HG03457 (cell line): ENCODE results near the gene GBX1.

Experiments used
- ATAC-seq: cut with Tn5 transposase; IDR thresholded peaks from one replicate; pipeline ENCODE4 v1.9.1; 2021; ENCODE audit warnings: moderate number of reproducible peaks; ENCODE audit not compliant: unreplicated experiment

The GBX1 gene

DNA sequence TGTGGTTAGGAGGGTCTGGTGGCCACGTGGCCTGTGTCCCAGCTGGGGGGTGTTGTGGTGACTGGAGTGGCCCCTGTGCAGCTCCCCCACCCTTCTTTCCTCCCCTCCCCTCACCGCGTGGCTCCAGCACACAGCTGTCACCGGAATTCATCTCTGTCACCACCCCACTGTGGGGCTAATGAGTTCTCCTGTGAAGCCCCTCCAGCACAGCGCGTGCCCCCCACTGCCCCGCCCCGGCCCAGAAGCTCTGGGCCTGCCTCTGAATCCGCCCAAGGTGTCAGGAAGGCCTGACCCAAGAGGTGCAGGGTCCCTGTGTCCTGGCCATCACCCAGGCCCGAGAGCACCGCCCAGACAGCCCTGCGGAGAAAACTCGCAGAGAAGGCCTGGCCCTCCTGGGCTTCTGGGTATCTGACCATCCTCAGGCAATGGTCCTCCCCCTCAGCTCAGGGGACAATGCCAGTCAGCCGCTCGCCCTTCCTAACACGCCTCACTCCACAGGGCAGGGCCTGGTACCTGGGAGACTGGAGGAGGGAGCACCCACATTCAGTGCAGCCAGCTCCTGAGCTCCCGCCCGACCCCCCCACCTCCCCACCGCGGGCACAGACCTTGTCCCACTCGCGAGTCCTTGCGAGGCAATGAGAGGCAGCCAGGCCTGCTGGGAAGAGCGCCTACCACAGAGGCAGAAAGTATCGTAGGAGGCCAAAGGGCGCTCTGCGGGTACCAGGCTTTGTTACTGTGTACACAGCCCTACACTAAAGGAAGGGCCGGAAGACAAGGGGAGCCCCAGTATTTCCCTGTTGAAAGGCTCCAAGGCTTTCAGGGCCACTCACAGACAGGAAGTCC, 38.2 kb downstream of the GBX1 start:
- ATAC-seq = no peak

DNA sequence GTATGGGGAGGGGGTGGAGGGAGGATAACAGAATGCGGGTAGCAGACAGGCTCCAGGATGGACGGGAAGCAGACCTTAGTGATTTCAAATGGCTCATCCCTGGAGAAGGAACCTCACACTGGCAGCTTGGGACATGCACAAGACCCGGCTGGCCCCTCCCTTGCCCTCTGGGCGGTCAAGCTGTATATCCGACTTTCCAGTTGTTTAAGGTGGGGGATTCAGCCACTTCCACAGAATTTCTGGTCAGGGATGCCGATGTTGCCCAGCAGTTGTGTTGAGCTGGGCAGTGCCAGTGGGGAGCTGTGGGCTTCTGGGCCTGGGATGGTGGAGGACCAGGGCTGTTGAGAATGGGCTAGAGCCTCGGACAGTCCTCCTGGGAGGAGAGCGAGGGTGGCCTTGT, 38.8 kb downstream of the GBX1 start:
- ATAC-seq = no peak

DNA sequence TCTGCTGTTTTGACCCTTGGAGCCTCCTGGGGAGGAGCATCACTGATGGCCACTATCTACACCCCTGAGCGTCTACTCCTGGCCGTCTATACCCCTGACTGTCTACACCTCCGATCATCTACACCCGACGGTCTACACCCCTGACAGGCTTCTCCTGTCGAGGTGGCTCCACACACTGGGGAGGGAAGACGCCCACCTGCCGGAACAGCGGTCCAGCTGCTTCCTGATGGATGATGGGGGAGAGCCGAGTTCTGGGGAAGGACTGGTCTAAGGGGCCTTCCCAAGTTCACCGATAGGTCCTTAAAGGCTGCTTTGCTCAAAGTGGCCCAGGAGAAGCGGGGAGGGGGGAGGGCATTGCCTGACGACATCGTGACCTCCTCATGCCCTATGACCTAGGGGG, 39.4 kb downstream of the GBX1 start:
- no peak for ATAC-seq

DNA sequence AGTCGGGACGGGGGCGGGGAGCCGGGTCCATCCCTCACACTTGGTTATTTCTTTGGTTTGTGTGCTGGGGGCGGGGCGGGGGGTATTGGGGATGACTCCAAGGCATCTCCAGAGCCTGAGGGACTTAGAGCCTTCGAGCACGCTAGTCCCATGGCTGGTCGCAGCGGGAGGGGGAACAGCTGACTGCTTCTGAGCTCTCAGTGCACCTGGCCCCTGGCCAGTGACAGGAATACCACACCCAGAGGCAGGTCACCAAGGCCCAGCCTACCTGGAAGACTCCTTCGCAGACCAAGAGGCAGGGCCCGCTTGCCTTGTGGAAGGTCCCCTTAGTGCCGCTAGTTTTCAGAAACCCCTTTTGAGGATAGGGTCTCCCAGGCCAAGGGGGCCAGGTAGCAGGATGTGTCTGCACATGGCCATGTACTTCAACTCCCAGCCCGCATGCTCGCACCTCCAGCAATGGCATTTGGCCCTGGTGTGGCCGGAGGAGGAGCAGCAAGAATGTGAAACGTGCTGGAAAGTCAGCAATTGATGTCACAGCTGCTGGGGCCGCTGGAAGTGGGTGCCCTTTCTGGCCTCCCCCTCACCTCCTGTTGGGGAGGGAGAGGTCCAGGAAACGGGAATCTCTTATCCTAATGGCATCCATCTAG, 40.9 kb downstream of the GBX1 start:
- ATAC-seq = no peak

DNA sequence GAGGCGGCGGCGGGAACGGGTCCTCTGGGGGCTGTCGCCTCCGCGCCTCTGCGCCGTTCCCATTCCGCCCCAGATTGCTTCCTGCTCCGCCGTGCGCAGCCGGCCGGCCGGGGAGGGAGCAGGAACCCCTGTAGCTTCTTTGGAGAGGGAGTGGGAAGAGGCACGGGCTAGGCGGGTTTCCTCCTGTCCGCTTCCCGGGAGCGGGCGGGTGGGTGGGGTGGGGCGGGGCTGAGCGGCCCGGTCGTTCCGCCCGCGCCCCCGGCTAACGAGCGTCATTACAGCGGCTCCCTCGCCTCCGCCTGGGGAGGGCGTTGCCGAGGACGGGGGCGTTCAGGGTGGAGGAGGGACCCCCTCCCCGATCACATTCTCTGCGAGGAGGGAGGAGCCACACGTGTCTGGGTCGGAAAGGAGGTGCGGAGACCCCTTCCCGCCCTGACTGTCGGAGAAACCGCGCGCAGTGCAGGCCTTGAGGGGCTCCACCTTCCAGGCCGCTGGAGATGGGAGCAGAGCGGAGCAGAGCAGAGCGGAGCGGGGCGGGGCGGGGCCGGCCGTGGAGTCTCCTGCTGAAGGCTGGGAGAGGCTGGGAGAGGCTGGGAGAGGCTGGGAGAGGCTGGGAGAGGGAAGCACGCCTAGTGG, 41.5 kb downstream of the GBX1 start:
- no peak for ATAC-seq

DNA sequence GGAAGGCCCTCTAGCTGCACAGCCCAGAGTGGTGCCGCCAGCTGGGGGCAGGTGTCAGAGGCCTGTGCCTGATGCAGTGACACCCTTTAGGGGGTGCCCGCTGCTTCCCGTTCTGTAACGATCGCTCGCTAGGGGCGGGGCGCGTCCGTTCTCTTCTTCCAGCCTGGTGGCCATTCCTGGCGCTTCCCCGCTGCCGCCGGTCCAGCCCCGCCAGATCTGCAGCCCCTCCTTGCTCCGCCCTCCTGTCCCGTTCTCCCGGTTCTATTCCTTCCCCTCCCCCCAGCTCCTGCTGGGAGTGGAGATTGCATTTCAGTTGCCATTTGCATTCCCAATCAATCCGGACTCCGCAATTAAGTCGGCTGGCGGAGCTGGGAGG, 42.0 kb downstream of the GBX1 start:
- no peak for ATAC-seq

DNA sequence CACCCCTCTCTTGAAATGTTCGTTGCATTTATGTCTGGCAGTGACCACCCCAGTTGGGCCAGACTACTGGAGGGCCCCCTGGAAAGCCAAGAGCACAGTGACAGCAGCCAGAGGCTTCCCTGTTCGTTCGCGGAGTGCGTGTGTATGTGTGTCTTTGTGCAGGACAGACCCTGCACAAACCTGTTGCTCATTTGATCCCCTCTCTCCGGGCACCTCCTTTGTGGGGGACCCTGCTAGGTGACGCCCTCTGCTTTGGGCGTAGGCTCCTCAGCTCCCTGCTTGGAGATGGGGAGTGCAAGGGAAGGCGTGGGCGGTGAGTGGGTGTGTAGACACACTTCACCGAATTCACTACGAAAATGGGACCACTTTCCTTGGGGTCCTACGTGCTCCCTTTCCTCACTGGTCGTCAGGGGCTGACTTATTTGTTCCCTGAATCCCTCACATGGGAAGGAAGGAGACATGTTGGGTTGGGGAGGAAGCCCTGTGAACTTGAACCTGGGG, 42.5 kb downstream of the GBX1 start:
- no peak for ATAC-seq

DNA sequence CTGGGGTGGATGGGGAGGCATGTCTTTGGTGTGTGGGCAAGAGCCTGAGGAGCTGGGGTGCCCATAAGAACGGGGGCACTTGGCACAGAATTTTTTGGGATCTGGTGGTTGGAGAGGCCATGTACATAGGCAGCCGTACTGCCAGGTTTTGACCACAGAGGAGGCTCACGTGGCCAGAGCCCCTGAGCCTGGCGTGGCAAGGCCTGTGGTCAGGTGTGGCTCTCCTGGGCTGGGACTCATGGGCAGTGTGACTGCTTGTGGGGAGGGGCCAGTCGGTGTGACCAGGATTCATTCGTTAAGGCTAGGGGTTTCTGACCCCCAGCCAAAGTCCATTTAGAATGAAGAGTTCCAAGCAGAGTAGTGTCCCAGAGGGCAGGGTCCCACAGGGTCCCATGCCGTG, 43.0 kb downstream of the GBX1 start:
- ATAC-seq = no peak

DNA sequence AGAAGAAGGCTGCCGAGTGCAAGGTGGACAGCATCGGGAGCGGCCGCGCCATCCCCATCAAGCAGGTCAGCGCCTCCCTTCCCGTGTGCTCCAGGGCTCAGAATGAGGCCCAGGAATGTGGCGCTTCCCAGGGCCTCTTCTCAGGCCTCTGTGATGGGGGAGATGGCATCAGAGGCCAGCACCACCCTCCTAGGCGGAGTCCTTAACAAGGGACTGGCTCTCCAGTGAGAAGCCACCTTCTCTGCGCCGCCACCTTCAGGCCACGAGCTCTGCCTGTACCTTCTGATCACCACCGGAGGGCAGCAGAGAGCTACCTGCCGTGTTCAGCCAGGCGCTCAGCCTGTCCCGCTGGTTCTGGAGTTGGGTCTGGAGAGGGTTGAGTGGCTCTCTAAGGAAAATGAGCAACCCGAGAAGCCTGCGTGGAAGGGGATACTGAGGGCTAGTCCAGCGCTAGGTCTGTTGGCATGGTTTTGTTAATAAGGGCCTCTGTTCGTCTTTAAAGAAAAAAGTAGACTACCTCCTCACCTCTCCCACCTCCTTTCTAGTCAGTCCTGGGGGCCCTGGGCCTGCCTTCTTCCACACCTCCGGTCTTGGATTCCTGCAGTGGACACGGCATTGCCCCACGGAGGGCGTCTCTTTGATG, 43.6 kb downstream of the GBX1 start:
- peak; percentile 75 for ATAC-seq

DNA sequence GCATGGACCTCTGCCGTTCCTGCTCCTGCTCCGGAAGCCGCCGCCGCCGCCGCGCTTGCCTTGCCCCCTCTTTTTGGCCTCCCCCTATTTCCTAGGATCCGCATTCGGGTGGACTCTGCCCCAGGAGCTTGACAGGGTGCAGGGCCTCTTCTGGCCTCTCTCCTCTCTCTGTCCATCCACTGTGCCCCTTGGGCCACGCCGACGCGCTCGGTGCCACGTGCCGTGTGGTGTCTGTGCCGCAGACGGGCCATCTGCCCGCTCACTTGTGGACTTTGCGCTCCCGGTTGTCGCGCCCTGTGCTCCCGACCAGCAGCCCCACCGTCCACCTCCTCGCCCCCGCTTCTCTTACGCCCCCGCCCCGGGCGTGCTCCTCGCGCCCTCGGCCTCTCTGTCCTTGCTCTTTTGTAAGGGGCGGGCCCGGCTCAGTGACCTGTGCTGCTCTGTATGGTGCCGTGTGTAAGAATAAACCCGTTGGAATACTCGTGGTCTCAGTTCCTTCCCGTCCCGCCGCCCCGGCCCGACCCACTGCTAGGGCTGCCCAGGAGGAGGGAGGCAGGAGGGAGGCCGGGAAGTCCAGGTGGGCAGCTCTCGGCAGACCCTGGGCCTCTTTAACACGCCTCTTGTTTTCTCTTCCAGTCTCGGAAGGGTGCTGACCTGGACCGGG, 44.2 kb downstream of the GBX1 start:
- ATAC-seq = no peak

DNA sequence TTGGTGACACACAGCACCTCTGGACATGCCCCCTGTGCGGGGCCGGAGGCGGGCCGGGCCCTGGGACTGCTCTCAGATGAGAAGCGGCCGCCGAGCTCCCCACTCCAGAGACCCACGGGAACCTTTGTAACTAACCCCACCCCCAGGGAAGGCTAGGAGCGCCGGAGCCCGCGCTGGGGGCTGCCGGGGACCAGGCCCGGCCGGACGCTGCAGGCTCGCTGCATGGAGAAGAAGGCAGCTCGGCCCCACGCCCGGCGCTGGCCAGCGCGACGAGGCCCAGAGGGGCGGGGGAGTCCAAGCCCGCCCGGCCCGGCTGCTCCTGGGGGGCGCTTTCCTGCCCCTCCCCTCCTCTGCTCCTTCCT, 44.7 kb downstream of the GBX1 start:
- no peak for ATAC-seq

DNA sequence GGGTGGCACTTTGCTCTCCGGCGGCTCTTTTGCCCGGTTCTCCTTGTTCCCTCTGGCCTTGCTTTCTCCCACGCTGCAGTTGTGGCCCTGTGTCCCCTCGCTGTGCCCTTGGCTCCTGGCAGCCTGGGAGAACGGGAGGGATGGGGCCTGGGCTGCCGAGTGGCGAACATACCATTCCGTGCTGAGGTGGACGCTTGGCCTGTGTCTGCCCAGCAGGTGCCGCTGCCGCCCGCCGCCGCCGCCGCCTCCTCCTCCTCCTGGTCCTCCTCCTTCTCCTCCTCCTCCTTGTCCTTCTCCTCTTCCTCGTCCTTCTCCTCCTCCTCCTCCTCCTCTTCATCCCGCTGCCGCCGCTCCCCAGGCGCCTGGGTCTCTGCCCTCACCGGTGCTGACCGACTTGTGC, 45.2 kb downstream of the GBX1 start:
- ATAC-seq = no peak

DNA sequence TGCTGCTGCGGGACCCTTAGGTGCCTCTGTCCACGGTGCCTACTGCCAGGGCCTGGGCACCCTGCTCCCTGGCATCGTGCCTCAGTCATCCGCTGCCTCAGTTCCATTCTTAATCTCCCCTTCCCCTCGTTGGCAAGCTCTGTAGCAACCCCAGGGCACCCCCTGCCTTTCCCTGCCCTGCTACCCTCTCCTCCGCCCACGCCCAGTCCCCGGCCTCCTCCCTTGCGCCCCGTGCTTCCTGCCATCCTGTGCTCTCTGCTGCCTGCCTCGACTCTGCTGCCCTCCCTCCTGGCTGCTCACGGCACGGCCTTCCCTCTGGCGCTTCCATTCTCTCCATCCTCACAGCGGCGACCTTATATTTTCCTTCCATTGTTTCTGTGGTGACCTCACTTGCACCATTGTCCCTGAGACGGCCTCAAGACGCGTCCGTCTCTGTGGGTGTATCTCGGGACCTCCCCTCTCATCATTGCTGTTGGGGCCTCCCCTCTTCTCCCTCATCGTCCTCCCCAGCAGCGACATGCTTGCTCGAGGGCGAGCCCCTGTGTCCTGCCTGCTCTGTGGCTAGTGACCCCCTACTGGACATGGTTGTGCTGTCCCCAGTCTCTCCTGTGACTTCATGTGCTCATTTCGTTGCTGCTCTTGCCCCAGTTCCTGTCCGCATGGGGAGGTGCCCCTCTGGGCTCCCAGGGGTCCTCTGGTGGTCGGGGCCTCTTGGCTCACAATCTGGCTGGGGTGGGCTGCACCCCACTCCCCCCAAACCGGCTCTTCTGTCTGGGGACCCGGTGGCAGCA, 45.9 kb downstream of the GBX1 start:
- no peak for ATAC-seq

DNA sequence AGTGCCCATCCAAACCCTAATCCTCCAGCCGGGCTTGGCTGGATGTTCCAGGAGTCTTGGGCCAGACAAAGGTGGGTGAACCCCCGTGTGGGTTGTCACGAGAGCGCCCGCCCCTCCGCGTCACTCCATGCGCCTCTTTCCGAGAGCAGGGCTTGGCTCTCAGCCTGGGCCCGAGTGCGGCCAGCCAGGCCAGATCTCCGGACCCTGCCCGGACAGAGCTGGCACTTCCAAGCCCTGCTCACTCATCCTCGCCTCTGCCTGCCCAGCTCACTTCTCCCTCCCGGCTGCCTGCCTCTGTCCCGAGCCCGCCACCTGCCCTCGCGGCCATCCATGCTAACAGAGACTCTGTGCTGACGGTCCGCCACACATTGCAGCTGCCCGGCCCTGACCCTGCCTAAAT, 46.6 kb downstream of the GBX1 start:
- ATAC-seq = no peak

DNA sequence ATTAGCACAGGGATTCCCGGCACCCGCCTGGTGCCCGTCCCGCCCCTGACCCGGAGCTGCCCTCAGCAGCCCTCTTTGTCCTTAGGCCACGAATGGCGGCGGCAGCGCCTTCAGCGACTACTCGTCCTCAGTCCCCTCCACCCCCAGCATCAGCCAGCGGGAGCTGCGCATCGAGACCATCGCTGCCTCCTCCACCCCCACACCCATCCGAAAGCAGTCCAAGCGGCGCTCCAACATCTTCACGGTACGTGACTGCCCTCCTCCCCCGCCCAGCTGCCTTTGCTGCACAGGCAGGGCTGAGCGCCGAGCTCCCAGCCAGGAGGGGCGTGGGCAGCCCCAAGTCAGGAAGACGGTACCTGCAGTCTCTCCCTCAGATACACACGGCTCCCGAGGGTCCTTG, 47.6 kb downstream of the GBX1 start:
- no peak for ATAC-seq

DNA sequence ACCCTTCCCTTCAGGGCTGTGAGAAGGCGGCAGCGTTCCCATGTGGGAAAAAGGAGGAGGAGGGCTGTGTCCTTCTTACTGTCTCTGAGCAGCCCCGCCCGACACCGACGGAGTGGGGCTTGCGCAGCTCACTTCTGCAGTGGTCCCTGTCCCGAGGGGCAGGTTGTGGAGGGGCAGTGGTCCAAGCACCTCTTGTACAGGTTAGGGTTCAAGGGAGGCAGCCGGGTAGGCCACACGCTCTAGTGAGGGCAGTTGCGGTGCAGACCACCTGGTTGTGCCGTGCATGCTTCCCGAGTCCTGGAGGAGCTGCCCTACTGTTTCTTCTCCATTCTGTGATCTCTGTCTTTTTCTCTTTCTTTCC, 48.5 kb downstream of the GBX1 start:
- no peak for ATAC-seq

DNA sequence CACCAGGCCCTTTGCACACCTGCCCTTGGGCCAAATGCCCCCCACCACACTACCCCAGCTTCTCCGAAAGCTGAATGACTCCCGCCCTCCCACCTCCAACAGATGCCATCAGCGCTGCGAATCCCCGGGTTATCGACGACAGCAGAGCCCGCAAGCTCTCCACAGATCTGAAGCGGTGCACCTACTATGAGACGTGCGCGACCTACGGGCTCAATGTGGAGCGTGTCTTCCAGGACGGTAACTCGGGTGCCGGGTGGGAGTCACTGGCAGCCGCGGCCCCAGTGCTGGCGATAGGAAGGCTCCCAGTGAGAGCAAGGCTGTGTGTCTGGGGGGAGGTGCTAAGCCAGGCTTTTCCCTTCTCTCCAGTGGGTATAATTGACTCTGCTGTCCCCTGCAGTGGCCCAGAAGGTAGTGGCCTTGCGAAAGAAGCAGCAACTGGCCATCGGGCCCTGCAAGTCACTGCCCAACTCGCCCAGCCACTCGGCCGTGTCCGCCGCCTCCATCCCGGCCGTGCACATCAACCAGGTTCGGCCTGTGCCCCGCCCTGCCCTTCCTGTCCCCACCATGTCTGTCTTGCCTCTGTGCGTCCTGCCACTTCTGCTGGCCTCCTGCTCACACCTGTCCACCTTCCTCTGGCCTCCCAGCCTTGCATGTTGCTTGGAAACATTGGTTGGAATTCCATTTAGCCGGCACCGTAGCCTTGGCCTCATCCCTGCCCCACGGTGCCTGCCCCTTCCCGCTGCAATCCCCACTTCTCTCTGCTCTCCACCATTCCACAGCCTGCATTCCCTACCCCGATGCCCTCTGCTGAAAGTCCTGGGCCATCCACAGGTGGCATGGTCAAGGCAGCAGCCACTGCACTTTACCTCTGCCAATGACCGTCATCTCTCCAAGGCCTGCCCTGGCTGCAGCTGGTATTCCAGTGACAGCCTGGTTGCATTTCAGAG, 49.1 kb downstream of the GBX1 start:
- ATAC-seq = no peak

DNA sequence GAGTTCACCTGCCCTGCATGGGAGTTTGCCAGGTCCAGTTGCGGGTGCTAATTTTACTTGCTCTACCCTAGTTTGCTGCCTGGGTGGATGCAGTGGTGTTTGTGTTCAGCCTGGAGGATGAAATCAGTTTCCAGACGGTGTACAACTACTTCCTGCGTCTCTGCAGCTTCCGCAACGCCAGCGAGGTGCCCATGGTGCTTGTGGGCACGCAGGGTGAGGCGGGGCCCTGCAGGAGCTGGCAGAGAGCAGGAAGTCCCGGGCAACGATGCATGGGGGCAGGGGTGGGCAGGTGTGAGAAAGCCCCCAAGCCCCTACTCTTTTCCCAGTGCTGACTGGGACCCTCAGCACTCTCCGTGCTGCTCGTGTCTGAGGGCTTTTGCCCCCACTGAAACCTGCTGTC, 49.9 kb downstream of the GBX1 start:
- no peak for ATAC-seq
